ENCODE results near the gene OR6K6.

Gene OR6K6, protein sequence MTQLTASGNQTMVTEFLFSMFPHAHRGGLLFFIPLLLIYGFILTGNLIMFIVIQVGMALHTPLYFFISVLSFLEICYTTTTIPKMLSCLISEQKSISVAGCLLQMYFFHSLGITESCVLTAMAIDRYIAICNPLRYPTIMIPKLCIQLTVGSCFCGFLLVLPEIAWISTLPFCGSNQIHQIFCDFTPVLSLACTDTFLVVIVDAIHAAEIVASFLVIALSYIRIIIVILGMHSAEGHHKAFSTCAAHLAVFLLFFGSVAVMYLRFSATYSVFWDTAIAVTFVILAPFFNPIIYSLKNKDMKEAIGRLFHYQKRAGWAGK

DNA sequence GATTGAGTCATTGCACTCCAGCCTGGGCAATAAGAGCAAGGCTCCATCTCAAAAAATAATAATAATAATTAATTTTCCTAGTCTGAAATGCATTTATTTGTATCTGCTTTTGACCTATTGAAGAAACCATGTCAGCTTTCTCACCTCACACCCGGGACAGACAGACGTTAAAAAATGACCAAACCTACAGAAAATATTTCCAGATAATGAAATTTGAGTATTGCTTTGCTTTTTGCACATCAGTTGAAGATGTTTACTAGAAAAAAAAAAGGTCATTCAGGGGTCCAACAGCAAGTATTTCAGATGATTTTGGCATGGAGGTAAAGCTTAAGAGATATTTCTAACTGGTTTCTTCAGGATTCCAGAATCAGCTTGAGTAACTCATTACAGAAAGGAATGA, at the start of gene OR6K6:
Gene OR6K6, plus strand, starts transcription at position 301 of the 400 bp plus-strand sequence. CDS start 168 bp downstream, outside the sequence.
- DNase-seq (ENCODE audit: low read depth): no peak

DNA sequence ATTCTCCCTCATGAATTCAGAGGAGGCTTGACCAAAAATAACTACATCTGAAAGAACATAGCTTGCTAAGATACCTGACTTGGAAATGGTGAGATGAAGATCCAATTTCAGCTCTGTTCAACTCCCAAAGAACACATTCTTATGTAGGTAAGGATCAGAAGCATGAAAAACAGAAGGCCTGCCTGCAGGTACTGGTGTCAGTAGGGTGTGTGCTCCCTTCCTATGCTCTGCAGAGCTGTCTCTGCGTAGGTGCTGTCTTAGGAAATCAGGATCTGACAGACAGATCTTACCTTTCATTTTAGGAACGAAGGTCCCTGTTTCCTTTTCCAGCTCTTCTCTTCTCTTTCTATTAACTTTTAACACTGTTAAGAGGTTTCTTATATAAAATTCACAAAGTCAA, 48.4 kb upstream of the OR6K6 start:
- no peak for DNase-seq (ENCODE audit: low read depth)

DNA sequence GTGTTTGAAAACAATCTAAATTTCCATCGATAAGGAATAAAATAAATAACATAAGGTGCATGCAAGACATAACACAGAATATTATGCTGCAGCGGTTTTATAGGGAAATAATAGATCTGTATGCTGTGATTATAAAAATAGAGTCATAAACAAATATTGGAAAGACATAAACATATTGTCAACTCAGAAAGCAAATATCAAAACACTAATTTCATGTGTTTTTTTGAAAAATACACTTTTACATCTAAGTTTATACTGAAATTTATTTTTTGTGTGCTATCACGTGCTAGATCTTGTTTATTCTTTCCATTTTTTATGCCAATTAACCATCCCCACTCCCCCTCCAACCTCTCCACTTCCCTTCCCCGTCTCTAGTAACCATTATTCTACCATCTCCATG, 43.4 kb upstream of the OR6K6 start:
- DNase-seq (ENCODE audit: low read depth): no peak

DNA sequence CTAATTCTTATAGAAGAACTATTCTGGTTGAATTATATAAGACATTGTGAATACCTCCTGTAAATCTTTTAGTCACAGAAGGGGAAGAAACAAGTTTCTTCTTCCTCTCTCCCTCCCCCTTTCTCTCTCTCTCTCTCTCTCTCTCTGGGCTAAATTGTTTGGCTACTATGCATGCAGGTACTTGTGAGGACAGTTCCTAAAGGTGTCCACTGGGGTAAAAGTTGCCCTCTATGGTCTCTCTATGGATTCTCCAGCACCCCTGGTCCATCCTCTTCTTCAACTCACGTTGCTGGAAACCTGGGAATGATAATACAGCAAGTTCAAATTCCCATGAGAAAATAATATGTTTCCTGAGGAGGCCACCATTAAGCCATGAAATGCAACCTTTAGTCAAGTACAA, 39.8 kb upstream of the OR6K6 start:
- DNase-seq (ENCODE audit: low read depth): no peak

DNA sequence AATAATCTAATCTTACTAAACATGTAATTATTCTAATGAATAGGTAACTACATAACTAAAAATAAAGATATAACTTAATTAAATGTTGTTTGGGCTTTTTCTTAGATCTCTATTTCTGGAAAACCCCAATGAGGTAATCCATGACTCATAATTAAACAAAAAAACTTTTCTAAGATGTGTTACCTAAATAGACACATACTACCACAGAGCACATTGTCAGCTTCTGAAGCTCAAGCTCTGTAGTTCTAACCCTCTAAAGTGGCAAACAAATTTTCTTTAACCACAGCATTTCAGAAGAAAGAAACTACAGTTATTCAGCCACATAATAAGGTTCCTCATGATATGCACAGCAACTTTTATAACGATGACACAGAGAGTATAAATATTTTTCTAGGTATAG, 38.2 kb upstream of the OR6K6 start:
- DNase-seq (ENCODE audit: low read depth): no peak

DNA sequence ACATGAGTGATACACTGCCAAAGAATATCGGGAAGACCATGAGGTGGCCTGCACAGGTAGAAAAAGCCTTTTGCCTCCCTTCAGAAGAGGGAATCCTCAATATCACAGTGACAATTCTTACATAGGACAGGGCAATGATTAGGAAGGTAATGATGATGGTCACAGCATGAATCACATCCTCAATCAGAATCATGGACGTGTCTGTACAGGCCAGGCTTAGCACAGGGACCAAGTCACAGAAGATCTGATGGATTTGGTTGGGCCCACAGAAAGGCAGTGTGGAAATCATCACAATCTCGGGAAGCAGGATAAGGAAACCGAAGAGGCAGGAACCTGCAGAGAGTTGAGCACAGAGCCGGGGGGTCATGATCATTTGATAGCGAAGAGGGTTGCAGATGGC, 37.2 kb upstream of the OR6K6 start:
- DNase-seq (ENCODE audit: low read depth): no peak

DNA sequence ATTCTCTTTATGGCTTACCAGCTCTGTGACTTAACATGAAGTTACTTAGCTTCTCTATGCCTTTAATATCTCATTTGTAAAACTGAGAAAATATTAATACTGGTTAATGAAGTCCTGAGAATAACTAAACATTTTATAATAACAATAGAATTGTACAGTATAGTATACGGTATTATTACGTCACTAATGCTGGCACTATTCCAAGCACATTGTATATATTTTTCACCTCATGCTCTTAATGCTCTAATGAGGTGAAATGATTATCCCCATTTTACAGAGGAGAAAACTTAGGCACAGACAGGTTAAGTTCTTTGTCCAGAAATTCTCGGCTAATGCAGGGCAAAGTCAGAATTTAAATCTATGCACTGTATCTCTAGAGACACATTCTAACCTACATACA, 34.9 kb upstream of the OR6K6 start:
- DNase-seq (ENCODE audit: low read depth): no peak

DNA sequence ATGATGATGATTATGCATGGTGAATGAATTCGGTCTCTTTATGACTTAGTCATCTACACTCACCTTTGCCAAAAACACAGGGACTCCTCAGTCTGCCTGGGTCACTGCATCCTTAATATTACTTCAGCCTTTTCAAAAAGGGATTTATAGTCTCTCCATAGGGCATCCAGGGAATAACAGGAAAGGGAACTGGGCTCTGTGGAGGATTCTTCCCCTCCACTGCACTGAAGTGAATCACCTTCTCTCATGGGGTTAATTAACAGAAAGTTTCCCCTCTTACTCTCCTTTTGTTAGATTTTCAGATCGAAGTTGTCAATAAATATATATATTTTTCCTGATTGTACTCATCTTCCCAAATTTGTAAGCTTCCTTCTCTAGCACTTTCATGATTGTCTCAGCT, 33.9 kb upstream of the OR6K6 start, which contains the start of gene OR6K3:
Gene OR6K3, minus strand, starts transcription at position 101 of the 400 bp plus-strand sequence. CDS start 2,605 bp downstream, outside the sequence.
- no peak for DNase-seq (ENCODE audit: low read depth)

DNA sequence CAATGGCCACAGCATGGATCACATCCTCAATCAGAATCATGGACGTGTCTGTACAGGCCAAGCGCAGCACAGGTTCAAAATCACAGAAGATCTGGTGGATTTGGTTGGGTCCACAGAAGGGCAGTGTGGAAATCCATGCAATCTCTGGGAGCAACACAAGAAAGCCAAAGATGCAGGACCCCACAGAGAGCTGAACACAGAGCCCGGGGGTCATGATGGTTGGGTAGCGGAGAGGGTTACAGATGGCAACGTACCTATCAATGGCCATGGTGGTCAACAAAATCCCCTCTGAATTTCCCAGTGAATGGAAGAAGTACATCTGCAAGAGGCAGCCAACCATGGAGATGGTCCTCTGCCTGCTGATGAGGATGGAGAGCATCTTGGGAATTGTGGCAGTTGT, 30.1 kb upstream of the OR6K6 start:
- DNase-seq (ENCODE audit: low read depth): no peak

DNA sequence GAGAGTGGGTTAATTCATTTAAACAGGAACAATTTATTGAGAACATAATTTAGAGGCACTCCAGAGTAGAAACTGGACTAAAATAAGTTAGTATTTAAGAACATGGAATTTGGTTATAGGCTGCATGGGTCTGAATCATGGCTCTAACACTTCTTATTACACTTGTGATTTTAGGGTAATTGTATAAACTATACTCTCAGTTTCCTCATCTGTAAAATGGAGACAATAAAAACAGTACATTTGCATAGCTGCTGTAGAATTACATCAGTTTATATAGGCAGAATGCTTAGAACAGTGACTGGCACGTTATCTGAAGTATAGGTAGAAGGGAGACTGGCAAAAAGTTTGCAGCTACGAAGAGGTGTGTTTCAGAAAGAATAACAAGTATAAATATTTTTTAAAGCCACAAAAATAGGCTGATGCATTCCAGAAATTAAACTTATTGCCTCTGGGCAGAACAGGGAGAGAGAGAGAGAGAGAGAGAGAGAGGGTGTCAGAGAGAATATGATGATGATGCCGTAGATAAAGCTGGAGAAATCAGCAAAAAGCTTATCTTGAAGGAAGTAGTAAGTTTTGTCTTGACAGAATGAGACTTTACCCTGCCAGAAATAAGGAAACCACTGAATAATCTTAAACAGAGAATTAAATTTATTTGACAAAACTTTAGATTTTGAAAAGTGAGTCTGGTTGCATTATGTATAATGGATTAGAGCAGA, 25.9 kb upstream of the OR6K6 start:
- DNase-seq (ENCODE audit: low read depth): no peak

DNA sequence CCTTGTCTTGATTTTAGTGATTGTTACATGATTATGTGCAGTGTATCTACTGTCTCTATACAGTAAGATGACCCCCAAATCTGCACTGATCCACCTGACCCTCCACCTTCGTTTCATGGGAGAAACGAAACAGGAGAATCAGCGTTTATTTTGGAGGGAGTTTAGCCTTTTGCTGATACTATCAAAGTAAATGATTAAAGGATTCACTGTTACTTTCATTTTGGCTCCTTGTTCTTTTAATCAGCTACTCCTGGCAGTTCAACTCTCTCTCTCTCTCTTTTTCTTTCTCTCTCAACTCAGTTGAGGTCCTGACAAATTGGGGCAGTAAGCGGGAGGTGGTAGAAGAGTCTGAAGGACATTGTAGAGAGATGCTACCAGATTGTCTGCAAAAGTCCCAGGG, 24.1 kb upstream of the OR6K6 start:
- DNase-seq (ENCODE audit: low read depth): no peak

DNA sequence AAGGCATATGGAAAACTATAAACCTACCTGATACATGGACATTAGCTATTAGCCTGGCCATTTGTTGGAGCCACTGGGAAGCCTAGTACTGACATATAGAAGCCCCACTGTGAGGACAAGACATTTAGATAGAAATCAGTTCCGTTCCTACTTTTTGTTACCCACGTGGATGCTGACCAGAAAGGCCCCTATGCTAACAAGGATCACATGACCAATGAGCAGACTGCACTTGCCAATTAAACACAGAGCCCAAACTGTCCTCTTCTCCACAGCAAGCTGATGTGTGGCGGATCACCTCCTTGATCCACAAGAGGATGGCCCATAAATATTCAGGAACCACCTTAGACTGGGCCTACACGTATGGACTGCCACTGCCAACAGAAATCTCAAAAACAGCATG, 22.8 kb upstream of the OR6K6 start:
- DNase-seq (ENCODE audit: low read depth): no peak

DNA sequence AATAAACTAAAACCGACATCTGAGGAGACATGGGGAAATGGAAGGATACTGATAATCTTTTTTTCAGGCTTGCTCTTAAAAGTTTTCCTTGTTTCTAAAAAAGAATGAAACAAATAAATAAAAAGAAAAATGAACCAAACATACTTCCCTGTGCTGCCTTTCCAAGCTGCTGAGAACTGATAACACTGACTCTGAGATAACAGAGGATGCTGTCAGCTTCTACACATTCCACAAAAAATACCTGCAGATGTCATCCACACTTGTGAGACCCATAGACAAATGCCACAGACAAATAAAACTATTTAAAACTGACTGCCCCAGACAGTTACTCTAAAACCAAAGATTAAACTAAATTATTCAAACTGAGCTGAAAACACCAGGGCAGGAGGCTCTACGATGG, 22.0 kb upstream of the OR6K6 start:
- no peak for DNase-seq (ENCODE audit: low read depth)

DNA sequence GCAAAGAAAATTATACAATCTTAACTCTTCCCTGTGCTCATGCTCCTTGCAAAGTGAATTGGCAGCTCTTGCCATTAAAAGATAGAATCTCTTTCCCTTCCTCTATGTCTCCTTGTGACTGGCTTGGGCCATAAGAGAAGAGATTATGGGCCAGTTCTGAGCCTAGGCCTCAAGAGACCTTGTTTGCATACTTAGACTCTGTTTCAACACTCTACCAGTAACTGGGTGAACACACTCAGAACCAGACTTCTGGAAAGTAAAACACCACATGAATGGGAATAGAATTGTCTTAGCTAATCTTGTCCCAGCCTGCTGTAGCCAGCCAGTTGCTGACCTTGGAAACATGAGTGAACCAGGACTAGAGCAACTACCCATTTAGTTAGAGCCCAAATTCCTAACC, 18.7 kb upstream of the OR6K6 start:
- no peak for DNase-seq (ENCODE audit: low read depth)

DNA sequence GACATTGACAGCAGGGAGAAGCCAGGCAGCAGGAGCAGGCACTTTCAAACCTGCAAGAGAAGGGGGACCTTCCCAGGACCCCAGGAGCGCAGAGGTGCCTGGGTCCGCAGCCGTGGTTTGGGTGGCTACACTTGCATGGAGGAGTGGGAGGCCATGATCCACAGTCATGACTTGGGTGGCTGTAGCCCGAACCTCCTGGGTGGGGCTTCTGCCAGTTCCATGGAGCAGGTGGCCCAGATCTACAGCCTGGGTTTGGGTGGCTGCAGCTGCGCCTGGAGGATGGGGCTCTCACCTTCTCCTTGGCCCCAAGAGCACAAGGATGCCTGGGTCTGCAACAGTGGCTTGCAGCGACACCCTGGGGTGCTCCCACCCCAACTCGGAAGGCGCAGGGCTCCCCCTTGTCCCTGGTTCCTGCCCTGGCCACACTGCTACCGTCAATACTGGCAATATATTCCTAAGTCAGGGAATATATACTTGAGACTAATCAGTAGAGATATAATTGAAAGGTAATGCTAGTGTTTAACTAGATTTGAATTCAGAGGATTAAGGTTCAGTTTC, 2.3 kb upstream of the OR6K6 start:
- DNase-seq (ENCODE audit: low read depth): no peak

DNA sequence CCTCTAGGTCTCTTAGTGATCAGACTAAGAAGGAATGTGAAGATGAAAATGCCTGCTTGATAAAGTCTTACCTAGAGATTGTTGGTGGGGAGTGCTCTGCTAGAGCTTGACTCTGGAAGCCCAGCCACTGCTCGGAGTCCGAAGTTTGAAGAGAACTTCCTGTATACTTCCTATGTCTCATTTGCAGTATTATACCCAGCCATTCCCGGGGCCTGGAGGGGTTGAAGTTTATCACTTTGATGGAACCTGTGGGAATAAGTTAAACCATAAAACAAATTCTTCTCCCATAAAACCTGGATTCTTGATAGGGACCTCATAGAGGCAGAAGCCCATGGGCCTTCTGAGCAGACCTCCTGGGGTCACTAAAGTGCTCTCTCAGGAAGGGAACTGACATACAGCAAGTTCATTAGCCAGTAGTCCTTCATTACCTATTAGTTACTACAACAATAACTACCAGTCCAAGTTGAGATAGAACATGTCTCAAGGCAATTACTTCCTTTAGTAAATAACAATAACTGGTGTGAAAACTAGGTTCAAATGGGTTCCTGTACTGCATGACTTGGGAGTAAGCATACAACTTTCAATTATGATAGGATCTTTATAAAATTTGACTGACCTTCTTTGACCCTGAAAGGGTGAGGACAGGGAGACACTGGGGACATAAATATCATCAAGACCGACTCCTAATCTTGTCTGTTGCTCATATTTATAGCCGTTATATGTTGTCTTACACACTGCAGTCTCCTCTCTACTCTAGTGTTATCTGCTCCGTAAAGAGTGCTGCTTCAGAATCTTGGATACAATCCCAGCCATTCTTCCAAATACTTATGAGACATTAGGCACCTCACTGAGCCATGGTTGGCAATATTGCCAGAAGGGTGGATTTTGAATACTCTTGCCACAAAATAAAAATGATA, 17.7 kb downstream of the OR6K6 start, which contains the start of gene OR6N1:
Gene OR6N1, minus strand, starts transcription at position 246 of the 917 bp plus-strand sequence. CDS start 5,513 bp downstream, outside the sequence.
- no peak for DNase-seq (ENCODE audit: low read depth)

DNA sequence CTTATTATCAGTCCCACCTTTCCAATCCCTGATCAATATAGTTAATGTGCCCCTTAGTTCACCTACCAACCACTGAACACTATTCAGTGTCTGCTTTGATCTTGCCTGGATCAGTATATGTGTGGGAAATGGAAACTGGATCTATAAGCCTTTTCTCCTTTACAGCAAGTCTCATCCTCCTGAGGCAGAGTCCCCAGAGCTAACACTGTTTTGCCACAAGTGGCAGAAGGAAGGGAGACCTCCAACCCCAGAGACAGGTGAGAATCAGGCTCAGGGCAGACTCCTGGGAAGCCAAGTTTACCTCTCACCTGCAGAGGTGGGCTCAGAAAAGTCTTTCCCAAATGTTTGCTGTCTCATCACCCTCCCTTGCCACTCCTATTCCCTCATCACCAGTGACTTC, 26.6 kb downstream of the OR6K6 start, which contains the start of gene OR6N2:
Gene OR6N2, minus strand, starts transcription at position 101 of the 400 bp plus-strand sequence. CDS start 3,569 bp downstream, outside the sequence.
- DNase-seq (ENCODE audit: low read depth): no peak

DNA sequence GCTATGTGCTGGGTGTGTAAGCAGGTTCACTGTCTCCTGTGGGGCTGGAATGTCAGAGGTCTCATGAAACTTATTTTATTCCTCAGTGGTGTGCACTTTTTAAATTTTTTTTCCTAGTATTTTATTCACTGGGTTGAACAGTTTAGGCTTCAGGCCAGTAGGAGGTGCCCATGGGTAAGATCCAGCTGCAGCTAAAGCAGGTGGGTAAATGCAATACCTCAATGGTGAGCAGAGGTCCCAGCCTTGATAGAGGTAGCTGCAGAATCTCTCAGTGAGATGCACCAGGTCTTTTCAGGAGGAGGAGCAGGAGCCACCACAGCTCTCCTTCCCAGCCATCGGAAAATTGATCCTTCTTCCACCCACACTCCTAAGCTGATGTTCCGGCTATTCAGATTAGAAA, 39.1 kb downstream of the OR6K6 start:
- no peak for DNase-seq (ENCODE audit: low read depth)

DNA sequence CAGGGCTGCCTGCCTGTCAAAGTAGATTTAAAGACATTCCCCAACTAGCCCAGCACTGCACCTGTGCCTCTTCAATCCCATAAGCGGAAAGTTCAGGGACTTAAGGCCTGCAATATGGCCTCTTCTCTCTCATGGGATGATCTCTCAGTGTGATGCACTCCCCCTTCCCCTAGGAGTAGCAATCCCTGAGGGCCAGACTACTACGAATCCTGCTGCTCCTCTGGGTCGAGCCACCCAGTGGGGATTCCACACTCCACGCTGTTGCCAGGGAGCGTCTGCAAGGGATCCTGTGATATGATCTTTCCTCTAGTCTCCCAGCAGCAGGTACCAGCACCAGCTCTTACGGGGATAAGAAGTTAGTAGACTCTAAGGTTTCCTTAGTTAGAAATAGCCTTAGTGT, 39.7 kb downstream of the OR6K6 start:
- DNase-seq (ENCODE audit: low read depth): no peak

DNA sequence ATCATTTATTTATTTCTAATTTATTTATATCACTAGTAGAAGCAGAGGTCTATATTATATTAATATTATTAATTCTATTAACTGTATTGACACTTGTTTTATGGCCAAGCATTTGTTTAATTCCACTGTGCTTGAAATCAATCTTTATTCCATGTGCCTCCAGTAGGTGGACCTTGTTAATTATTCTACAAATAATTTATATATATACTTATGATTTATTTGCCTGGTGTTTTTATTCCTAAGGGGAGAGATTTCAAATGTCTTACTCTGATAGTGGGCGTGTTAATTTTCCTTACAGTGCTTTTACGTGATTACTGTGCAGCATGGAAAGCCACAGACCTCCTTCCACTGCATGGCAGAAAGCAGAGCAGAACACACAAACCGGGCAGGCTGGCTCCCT, 44.0 kb downstream of the OR6K6 start:
- DNase-seq (ENCODE audit: low read depth): no peak

DNA sequence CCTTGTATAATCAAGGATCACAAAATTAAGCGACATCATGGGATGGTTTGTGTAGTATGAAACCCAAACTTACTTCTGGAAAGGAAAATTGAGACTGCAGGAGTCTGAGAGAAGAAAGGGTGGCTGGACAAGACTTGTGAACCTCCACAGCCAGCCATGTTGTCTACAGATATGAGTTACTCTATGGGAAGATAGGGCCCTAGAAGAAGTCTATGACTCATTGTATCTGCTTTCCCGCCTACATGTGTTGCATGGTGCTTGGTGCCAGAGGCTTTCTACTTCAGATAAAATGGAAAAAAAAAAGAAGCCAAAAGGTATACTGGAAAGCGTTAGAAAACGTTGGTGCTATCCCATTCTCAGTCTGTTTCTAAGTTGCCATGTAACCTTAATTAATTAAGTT, 45.2 kb downstream of the OR6K6 start:
- no peak for DNase-seq (ENCODE audit: low read depth)

DNA sequence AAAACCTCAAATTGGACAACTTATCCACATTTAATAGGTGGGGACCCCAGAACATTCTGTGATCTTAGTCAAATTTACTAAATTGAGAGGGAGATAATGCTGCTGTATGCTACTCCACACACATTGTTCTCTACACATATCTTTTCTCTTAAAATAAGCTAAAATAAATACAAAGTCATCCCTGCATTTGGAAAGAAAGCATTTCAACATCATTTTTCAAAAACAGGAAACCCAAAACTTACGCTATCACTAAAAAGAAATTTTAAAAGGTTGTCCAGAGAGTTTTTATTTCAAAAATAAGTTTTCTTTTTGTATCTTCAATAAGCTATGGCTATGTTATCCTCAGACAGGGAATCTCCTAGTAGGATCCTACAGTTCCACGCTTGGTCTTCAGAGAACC, 46.0 kb downstream of the OR6K6 start:
- no peak for DNase-seq (ENCODE audit: low read depth)
